IMR-90 (cell line): ENCODE results near the gene SLC25A44. TPM values are rescaled to one million over a fixed set of nuclear protein-coding genes. Genes with fewer than 3 reads are reported as not detected.

ENCODE experiments used
- ATAC-seq: fragments of 200-7000 bp; cut with Tn5 transposase; 2 replicates; pipeline ENCODE4 v1.9.1; 2020; ENCODE audit warnings: low read depth, mild to moderate bottlenecking, moderate library complexity
- BruUV-seq: library from RNA; stranded (reverse); fragments of 400-500 nt; replicated peaks from 2 replicates; lab custom pipeline; 2021; lab: Mats Ljungman, UMichigan
- CTCF ChIA-PET: fragments of 300-600 bp; formaldehyde crosslinking; extraction: SDS; loops from one replicate; lab custom pipeline; 2021; ENCODE audit warnings: antibody characterized with exemption; lab: Yijun Ruan, JAX
- POLR2A ChIA-PET: fragments of 300-600 bp; sonication (Branson Sonifier 250); formaldehyde crosslinking; loops from one replicate; lab custom pipeline; 2022; ENCODE audit warnings: antibody characterized with exemption; ENCODE audit not compliant: unreplicated experiment; lab: Charles Lee
- DNase-seq: peaks from one replicate; pipeline ENCODE4 v3.0.0; 2013
- H2AFZ ChIP-seq: replicated peaks from 2 replicates; pipeline ENCODE3; 2013; ENCODE audit warnings: low read length, mild to moderate bottlenecking; ENCODE audit not compliant: poor library complexity
- H2AK5ac ChIP-seq: 2 replicates; pipeline ENCODE4 v1.6.1; 2013; ENCODE audit warnings: low read depth, low read length, inconsistent platforms
- H2AK9ac ChIP-seq: replicated peaks from 2 replicates; pipeline ENCODE3; 2013; ENCODE audit warnings: mild to moderate bottlenecking, low read depth, low read length, moderate library complexity; ENCODE audit not compliant: poor library complexity
- H2BK120ac ChIP-seq: 2 replicates; pipeline ENCODE4 v1.6.1; 2013; ENCODE audit warnings: low read depth, low read length, inconsistent platforms
- H2BK15ac ChIP-seq: 3 replicates; pipeline ENCODE4 v1.6.1; 2013; ENCODE audit warnings: low read depth, low read length, inconsistent platforms
- H2BK20ac ChIP-seq: 2 replicates; pipeline ENCODE4 v1.6.1; 2013; ENCODE audit warnings: low read depth, mild to moderate bottlenecking, inconsistent platforms, low read length, moderate library complexity
- H2BK5ac ChIP-seq: 2 replicates; pipeline ENCODE4 v1.6.1; 2013; ENCODE audit warnings: mild to moderate bottlenecking, low read depth, low read length, inconsistent platforms; ENCODE audit not compliant: poor library complexity, severe bottlenecking
- H3K14ac ChIP-seq: replicated peaks from 2 replicates; pipeline ENCODE4 v1.6.1; 2013; ENCODE audit warnings: low read depth, low read length, inconsistent platforms
- H3K18ac ChIP-seq: 2 replicates; pipeline ENCODE4 v1.6.1; 2013; ENCODE audit warnings: low read depth, low read length, control low read depth
- H3K23ac ChIP-seq: 2 replicates; pipeline ENCODE4 v1.6.1; 2013; ENCODE audit warnings: low read depth, low read length, inconsistent platforms
- H3K27ac ChIP-seq: 2 replicates; pipeline ENCODE4 v1.5.1; 2013; ENCODE audit warnings: mild to moderate bottlenecking, control low read depth, low read length; ENCODE audit not compliant: insufficient read depth
- H3K27me3 ChIP-seq: 2 replicates; pipeline ENCODE4 v1.6.1; 2013; ENCODE audit warnings: low read length; ENCODE audit not compliant: control insufficient read depth, insufficient read depth
- H3K36me3 ChIP-seq: 2 replicates; pipeline ENCODE4 v1.6.1; 2013; ENCODE audit warnings: low read length, mixed read lengths; ENCODE audit not compliant: control insufficient read depth, insufficient read depth
- H3K4ac ChIP-seq: 2 replicates; pipeline ENCODE4 v1.6.1; 2013; ENCODE audit warnings: low read depth, low read length, inconsistent platforms
- H3K4me1 ChIP-seq: 2 replicates; pipeline ENCODE4 v1.6.1; 2013; ENCODE audit warnings: low read length, mixed read lengths; ENCODE audit not compliant: control insufficient read depth, insufficient read depth
- H3K4me2 ChIP-seq: 2 replicates; pipeline ENCODE4 v1.6.1; 2013; ENCODE audit warnings: low read depth, mild to moderate bottlenecking, control low read depth, low read length, moderate library complexity
- H3K4me3 ChIP-seq: 2 replicates; pipeline ENCODE4 v1.5.1; 2013; ENCODE audit warnings: low read depth, mild to moderate bottlenecking, control low read depth, low read length, moderate library complexity; ENCODE audit not compliant: insufficient read depth
- H3K56ac ChIP-seq: 2 replicates; pipeline ENCODE4 v1.6.1; 2013; ENCODE audit warnings: low read length, inconsistent platforms; ENCODE audit not compliant: insufficient read depth; ENCODE audit errors: extremely low read depth
- H3K79me1 ChIP-seq, 2 experiments: 2 replicates each; pipeline ENCODE4 v1.6.1; 2013; ENCODE audit warnings: low read length in 2 of 2, inconsistent platforms in 1 of 2, low read depth in 1 of 2
- H3K9ac ChIP-seq: 2 replicates; pipeline ENCODE4 v1.6.1; 2013; ENCODE audit warnings: low read depth, low read length, control low read depth
- H3K9me1 ChIP-seq: 2 replicates; pipeline ENCODE4 v1.6.1; 2013; ENCODE audit warnings: low read length, inconsistent platforms; ENCODE audit not compliant: insufficient read depth
- H3K9me3 ChIP-seq: 2 replicates; pipeline ENCODE4 v1.6.1; 2013; ENCODE audit warnings: low read length; ENCODE audit not compliant: control insufficient read depth, insufficient read depth
- H4K20me1 ChIP-seq: 2 replicates; pipeline ENCODE4 v1.6.1; 2013; ENCODE audit warnings: low read length, inconsistent platforms; ENCODE audit not compliant: insufficient read depth
- H4K5ac ChIP-seq: 2 replicates; pipeline ENCODE4 v1.6.1; 2013; ENCODE audit warnings: mild to moderate bottlenecking, low read depth, low read length, control low read depth
- H4K8ac ChIP-seq, 2 experiments: 2 replicates each; pipeline ENCODE4 v1.6.1; 2013; ENCODE audit warnings: low read depth in 2 of 2, low read length in 2 of 2, control low read depth in 1 of 2, inconsistent platforms in 1 of 2
- H4K91ac ChIP-seq: 2 replicates; pipeline ENCODE4 v1.6.1; 2013; ENCODE audit warnings: low read depth, low read length, inconsistent platforms; ENCODE audit not compliant: insufficient read depth
- BHLHE40 ChIP-seq: fragments of 150-350 bp; IDR thresholded peaks from 2 replicates; pipeline ENCODE4 v1.6.1; 2016; ENCODE audit warnings: mild to moderate bottlenecking, low read depth, low read length
- CHD1 ChIP-seq: IDR thresholded peaks from 2 replicates; pipeline ENCODE4 v1.6.1; 2012; ENCODE audit warnings: low read depth, low read length, improper control_type of control experiment
- MXI1 ChIP-seq: IDR thresholded peaks from 2 replicates; pipeline ENCODE4 v1.6.1; 2012; ENCODE audit warnings: low read depth, mild to moderate bottlenecking, low read length, moderate library complexity, borderline replicate concordance
- NFE2L2 ChIP-seq: fragments of 150-350 bp; IDR thresholded peaks from 2 replicates; pipeline ENCODE4 v1.6.1; 2016; ENCODE audit warnings: low read depth, mild to moderate bottlenecking, low read length
- POLR2A ChIP-seq: IDR thresholded peaks from 2 replicates; pipeline ENCODE4 v1.6.1; 2012; ENCODE audit warnings: mild to moderate bottlenecking, low read depth, low read length
- RCOR1 ChIP-seq: IDR thresholded peaks from 2 replicates; pipeline ENCODE4 v1.6.1; 2012; ENCODE audit warnings: mild to moderate bottlenecking, low read length, improper control_type of control experiment; ENCODE audit not compliant: insufficient replicate concordance
- RFX5 ChIP-seq: IDR thresholded peaks from 2 replicates; pipeline ENCODE4 v1.8.0; 2012; ENCODE audit warnings: low read depth, mild to moderate bottlenecking, low read length, moderate library complexity
- SMC3 ChIP-seq: fragments of 150-350 bp; IDR thresholded peaks from 2 replicates; pipeline ENCODE4 v1.6.1; 2016; ENCODE audit warnings: low read depth, mild to moderate bottlenecking, antibody characterized with exemption, low read length, moderate library complexity
- WGBS, 2 experiments: methylation state at CpG; one replicate each; pipeline versions ENCODE4 v1.1.5 to v1.1.7; 2013; ENCODE audit warnings: missing lambda C conversion rate in 2 of 2; ENCODE audit not compliant: insufficient read length in 1 of 2; ENCODE audit errors: extremely low coverage in 2 of 2; 5-methylcytosine and 5-hydroxymethylcytosine counted together
- dilution Hi-C: fragments of 300-500 bp; cut with HindIII; formaldehyde crosslinking; loops from one replicate; pipeline ENCODE4 v1.14.3; 2018; ENCODE audit warnings: low sequenced_read_pairs; ENCODE audit not compliant: unreplicated experiment
- in situ Hi-C: fragments of 300-500 bp; cut with MboI; formaldehyde crosslinking; loops from 3 replicates; pipeline ENCODE4 v1.14.3; 2019; ENCODE audit warnings: low sequenced_read_pairs, inconsistent platforms, mixed read lengths
- intact Hi-C: fragments of 100-400 bp; cut with micrococcal nuclease; formaldehyde crosslinking; loops from 2 replicates; pipeline ENCODE4 v1.10.0; 2022
- polyA plus RNA-seq, 3 experiments: library from polyadenylated mRNA; depleted of rRNA; stranded (reverse); fragments of >200 nt; gene quantifications; 2 replicates each; pipeline ENCODE4 v1.2.3, GENCODE V29; 2012; ENCODE audit warnings: low replicate concordance in 1 of 3
- total RNA-seq: library from RNA; depleted of rRNA; stranded (reverse); fragments of >200 nt; gene quantifications from 2 replicates; pipeline ENCODE4 v1.2.3, GENCODE V29; 2012
- TF ChIP-seq, protein P1 (sequence below): fragments of 150-350 bp; IDR thresholded peaks from 2 replicates; pipeline ENCODE4 v1.6.1; 2016; ENCODE audit warnings: low read depth, mild to moderate bottlenecking, low read length, moderate library complexity, borderline replicate concordance

Gene SLC25A44
- total and polyA plus RNA-seq, 2 of the 4 experiments (the other 2 are of a cell fraction) = 12.7 to 20.2 TPM

DNA sequence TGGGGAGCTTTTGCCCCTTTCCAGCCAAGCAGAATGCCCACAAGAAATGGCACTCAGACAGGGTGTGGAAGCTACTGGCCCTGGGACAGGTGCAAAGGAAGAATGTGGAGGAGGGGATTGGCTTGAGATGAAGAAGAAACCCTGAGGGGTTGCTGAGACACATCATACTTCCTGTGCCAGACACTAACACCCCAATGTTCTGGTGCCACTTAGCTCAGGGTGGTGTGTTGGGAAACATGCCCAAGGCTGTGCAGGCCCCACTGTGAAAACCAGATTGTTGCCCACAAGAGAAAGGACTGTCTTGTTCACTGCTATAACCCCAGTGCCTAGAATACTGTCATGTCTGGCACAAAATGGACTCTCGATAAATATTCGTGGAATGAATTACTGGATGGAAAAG, 63.8 kb downstream of the SLC25A44 start:
- no peak overlapping the region for H2AFZ ChIP-seq
- H4K20me1 ChIP-seq = peaks cover 15% of the 10 kb centered on the region
- no peaks in the 10 kb centered on the region for H3K27me3 ChIP-seq
- no peak overlapping the region for H3K56ac ChIP-seq
- no peak overlapping the region for H3K4ac ChIP-seq
- no peak overlapping the region for H2BK20ac ChIP-seq
- ChIA-PET CTCF (no interaction called here), POLR2A (no interaction called here)
- in situ Hi-C loops = no loop called here
- H4K91ac ChIP-seq = no peak overlapping the region
- no peak overlapping the region for H3K4me3 ChIP-seq
- H3K36me3 ChIP-seq = peaks cover 71% of the 10 kb centered on the region
- intact Hi-C loops = no loop called here
- no peak overlapping the region for H4K8ac ChIP-seq
- H4K5ac ChIP-seq = no peak overlapping the region
- WGBS, 2 experiments = no CpG with 5 or more reads among the region's 2 CpGs
- H3K18ac ChIP-seq = no peak overlapping the region
- H3K79me1 ChIP-seq = peaks cover 14 to 37% of the 10 kb centered on the region in 2 experiments
- H3K14ac ChIP-seq = no peak overlapping the region
- DNase-seq (no peak), ATAC-seq (no peak)
- H3K9ac ChIP-seq = no peak overlapping the region
- H2BK15ac ChIP-seq = no peak overlapping the region
- dilution Hi-C loops = no loop called here
- no peak overlapping the region for H3K23ac ChIP-seq
- no TSS peak for BruUV-seq
- H3K27ac ChIP-seq = no peak overlapping the region
- TF ChIP-seq POLR2A (no peak), CHD1 (no peak), MXI1 (no peak), SMC3 (no peak), RCOR1 (no peak), RFX5 (no peak), BHLHE40 (no peak), NFE2L2 (no peak)
- TF ChIP-seq, protein P1, sequence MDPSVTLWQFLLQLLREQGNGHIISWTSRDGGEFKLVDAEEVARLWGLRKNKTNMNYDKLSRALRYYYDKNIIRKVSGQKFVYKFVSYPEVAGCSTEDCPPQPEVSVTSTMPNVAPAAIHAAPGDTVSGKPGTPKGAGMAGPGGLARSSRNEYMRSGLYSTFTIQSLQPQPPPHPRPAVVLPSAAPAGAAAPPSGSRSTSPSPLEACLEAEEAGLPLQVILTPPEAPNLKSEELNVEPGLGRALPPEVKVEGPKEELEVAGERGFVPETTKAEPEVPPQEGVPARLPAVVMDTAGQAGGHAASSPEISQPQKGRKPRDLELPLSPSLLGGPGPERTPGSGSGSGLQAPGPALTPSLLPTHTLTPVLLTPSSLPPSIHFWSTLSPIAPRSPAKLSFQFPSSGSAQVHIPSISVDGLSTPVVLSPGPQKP = no peak
- peaks cover 4% of the 10 kb centered on the region; the same call in 1 of the 2 replicates for H3K9me1 ChIP-seq
- no peak overlapping the region for H3K4me2 ChIP-seq
- H3K4me1 ChIP-seq = peaks cover 3% of the 10 kb centered on the region
- H2BK120ac ChIP-seq = no peak overlapping the region
- no peak overlapping the region for H2AK5ac ChIP-seq
- H2AK9ac ChIP-seq = no peak overlapping the region
- no peaks in the 10 kb centered on the region for H3K9me3 ChIP-seq
- H2BK5ac ChIP-seq = no peak overlapping the region
